ENCODE measurements around the gene USP32.
"Not testable (repeated sequence)": the region's sequence is repeated elsewhere in the genome, so short reads cannot be mapped to it uniquely, and the experiment has no call there.

USP32 gene

GRCh38 chr17:60392042-60392844, at the start of gene USP32:
TSS of gene USP32 (minus strand) at chr17:60392133. CDS start at chr17:60391939, 194 bp downstream.
- DNase-seq (ENCODE audit: low read depth), result peak; percentile 93

DNA sequence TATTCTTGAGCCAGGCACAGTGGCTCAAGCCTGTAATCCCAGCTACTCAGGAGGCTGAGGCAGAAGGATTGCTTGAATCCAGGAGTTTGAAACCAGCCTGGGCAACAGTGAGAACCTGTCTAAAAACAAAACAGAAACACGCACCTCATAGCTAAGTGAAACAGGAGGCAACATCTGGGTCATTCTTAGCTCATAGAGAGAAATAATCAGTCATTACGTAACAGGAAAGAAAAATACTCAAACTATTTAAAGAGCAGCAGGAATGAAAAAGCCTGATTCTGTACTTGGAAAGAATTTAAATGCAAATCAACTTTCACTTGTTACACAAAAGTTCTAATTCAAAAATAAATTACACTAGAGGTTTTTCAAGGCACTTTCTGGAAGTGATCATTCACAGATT, 47.6 kb upstream of the USP32 start:
- no peak for DNase-seq (ENCODE audit: low read depth)

DNA sequence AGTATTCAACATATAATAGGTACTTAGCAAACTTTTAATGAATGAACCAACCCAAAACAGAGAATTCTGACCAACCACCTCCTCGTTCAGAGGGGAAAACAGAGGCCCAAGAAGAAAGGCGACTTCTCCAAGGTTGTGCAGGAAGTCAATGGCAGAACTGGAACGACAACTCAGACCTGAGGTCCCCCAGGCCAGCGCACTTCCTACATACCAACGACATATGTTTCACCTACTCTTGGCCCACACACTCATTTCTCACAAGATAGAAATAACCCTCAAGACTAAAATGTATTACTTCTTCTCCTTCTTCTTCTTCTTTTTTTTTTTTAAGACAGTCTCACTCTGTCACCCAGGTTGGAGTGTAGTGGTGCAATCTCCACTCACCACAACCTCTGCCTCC, 44.7 kb upstream of the USP32 start:
- DNase-seq (ENCODE audit: low read depth), result no peak

GRCh38 chr17:60435244-60436167, 43.6 kb upstream of the USP32 start:
- peak; percentile 84 for DNase-seq (ENCODE audit: low read depth)

- DNase-seq (ENCODE audit: low read depth), result not testable (repeated sequence)
Observed at GRCh38 chr17:60433021-60433997, 41.4 kb upstream of the USP32 start.

- not testable (repeated sequence) for DNase-seq (ENCODE audit: low read depth)
Observed at GRCh38 chr17:60430561-60430960, 38.6 kb upstream of the USP32 start.

- not testable (repeated sequence) for DNase-seq (ENCODE audit: low read depth)
Observed at GRCh38 chr17:60428491-60428890, 36.6 kb upstream of the USP32 start.

DNA sequence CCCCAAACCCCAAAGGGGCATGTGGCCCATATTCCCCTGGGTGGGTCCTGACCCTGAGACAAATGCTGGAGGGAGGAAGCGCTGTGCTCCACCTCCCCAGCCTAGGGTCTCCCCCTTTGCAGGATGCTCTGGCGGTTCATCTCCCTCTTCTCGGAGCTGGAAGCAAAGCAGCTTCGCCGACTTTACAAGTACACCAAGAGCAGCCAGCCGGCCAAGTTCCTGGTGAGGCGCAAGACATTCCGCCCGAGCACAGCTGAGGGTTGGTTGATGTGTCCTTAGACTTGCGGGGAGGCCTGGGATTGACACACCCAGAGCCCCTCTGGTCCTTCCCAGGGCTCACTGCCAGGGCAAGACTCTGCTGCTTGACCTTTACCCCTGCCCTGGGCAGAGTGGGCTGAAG, 34.7 kb upstream of the USP32 start:
- no peak for DNase-seq (ENCODE audit: low read depth)

DNA sequence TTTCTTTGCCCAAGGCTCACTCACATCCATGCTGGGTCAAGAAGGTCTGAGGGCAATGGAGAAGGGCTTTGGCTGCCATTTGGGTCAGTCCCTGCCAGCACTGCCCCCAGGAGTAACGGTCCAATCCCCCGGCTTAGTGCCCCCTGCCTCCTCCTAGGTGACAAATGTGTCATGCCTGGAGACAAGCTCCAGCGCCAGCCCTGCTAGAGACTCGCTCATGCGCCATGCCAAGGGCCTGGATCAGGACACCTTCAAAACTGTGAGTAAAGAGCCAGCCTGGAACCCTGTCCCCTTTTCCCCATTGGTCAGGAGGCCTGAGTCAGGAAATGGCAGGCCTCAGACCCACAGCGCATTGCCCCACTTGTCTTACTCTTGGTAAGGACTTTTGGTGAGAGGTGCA, 33.7 kb upstream of the USP32 start:
- no peak for DNase-seq (ENCODE audit: low read depth)

DNA sequence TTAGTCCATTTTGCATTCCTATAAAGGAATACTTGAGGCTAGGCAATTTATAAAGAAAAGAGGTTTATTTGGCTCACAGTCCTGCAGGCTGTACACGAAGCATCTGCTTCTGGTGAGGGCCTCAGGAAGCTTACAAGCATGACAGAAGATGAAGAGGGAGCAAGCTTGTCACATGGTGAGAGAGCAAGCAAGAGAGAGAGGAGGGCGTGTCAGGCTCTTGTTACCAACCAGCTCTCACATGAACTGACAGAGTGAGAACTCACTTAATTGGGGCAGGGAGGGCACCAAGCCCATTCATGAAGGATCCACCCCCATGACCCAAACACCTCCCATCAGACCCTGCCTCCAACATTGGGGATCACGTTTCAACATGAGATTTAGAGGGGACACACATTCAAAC, 31.9 kb upstream of the USP32 start:
- DNase-seq (ENCODE audit: low read depth), result no peak

GRCh38 chr17:60422162-60422665, 30.3 kb upstream of the USP32 start, which contains the start of gene CHCT1:
TSS of gene CHCT1 (plus strand) at chr17:60422489. CDS start at chr17:60422593, 104 bp downstream.
- DNase-seq (ENCODE audit: low read depth), result no peak

DNA sequence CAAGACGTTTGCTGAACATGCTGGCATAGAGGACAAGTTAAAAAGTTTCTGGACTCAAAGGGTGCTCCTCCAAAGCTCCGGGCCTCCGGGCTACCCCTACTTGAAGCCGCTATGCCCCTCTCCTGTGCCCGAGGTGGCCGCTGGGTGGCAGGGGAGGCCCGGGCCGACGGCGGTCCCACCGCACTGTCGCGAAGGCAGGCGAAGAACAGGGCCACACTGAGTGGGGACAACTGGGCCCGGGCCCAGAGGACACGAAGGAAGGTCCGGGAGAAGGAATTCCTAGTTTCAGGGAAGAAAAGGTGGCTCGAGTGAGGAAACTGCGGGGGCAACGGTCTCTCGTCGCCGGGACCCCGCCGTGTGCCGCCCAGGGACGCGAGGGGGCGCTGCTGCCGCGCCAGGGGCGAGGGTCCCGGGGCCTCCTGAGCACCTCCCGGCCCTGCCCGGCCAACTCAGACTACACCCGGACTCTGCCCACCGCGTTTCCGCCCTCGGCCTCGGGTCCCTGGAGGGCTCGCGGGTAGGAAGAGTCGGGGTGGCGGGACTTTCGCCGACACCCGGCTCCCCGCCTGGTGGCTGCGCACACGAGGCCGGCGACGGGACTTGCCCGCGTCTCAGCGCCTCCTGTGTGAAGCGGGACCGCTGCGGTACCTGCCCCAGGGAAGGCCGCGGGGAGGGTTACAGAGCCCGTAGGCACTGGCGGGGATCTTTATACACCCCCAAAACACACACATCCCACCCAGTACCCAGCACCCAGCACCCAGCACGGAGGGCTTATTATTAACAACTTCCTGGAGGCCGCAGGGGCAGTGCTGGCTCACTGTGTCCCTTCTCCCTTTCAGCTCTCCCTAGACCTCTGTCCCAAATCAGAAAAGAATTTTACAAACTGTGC, 29.6 kb upstream of the USP32 start:
- no peak for DNase-seq (ENCODE audit: low read depth)

DNA sequence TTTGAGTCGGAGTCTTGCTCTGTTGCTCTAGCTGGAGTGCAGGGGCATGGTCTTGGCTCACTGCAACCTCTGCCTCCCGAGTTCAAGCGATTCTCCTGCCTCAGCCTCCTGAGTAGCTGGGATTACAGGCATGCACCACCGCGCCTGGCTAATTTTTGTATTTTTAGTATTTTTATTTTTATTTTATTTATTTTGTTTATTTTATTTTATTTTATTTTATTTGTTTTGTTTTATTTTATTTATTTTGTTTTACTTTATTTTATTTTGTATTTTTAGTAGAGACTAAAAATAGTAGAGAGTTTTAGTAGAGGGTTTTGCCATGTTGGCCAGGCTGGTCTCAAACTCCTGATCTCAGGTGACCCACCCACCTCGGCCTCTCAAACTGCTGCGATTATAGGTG, 27.9 kb upstream of the USP32 start:
- DNase-seq (ENCODE audit: low read depth), result not testable (repeated sequence)

DNA sequence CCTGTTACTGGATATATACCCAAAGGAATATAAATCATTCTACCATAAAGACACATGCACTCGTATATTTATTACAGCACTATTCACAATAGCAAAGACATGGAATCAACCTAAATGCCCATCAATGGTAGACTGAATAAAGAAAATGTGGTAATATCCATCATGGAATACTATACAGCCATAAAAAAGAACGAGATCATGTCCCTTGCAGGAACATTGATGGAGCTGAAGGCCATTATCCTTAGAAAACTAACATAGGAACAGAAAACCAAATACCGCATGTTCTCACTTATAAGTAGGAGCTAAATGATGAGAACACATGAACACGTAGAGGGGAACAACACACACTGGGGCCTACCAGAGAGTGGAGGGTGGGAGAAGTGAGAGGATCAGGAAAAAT, 27.1 kb upstream of the USP32 start:
- DNase-seq (ENCODE audit: low read depth), result not testable (repeated sequence)

- DNase-seq (ENCODE audit: low read depth), result no peak
Observed at GRCh38 chr17:60416368-60416925, 24.5 kb upstream of the USP32 start.

DNA sequence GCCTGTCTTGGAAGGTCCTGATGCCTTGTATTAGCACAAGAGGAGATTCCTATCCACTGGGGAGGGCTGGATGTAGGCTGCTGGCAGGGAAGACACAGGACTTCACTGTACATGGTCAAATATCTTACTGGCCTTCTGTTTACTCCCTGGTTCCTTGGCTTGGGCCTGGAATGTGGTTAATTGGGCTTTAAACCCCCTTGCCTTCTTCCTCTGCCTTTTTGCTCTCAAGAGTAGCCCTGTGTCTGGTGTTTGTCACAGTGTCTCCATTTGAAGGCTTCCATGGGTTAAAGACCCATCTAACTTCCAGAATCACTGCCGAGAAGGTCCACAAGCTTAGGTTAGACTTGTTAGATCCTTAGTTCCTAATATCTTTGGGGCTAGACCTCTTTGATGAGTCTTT, 23.2 kb upstream of the USP32 start:
- DNase-seq (ENCODE audit: low read depth), result no peak

DNA sequence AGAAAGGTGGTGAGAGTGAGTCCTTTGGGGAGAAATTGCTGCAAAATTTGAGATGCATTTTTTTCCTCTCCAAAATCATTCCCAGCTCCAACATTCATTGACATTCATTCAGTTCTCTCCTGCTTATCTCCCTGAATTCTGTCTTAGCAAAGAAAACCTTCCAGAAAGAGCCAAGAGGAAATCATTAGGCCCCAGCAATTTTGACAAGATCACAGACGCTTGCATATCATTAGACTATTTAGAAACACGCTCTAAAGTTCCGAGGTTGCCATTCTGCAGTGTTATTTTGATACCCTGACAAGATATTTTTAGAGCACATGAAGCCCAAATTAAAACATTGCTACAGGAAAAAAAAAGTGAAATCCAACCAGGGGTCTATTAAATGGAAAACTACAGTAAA, 20.8 kb upstream of the USP32 start:
- DNase-seq (ENCODE audit: low read depth), result no peak

DNA sequence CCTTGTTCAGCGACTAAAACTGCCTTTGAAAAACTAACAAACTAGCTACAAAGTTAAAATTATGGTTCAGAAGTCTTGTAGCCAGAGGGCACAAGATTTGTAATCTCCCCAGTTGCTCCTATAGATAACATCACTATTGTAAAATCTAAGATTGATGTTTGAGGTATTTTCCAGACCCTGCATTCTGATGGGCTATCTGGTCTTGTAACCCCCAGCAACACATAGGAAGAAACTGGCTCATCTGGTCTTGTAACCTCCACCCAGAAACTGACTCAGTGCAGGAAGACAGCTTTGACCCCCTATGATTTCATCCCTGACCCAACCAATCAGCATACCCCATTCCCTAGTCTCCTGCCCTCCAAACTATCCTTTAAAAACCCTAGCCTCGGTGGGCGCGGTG, 18.1 kb upstream of the USP32 start:
- no peak for DNase-seq (ENCODE audit: low read depth)

GRCh38 chr17:60406887-60407286, 15.0 kb upstream of the USP32 start:
- DNase-seq (ENCODE audit: low read depth), result no peak

DNA sequence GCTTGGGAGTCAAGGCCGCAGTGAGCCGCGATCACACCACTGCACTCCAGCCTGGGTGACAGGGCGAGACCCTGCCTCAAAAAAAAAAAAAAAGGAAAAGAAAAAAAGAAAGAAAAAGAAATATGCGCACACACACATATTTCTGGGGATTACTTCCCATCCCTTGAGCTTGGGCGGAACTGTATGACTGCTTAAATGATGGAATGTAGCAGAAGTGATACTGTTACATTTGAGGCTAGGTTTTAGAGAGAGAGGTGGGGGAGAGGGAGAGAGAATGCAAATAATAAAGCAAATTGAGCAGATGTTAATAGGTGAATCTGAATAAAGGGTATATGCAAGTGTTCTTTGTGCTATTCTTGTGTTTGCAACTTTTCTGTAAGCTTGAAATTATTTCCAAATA, 12.0 kb upstream of the USP32 start:
- no peak for DNase-seq (ENCODE audit: low read depth)

Data from HS-5 (cell line).